Activated T-helper 1 cell treated with anti-CD3 and anti-CD28 coated beads, Interleukin-12 subunit alpha, Interleukin-12 subunit beta, Interleukin-2, Interleukin-4 antibody, amounts not matched to agents 30 ng/mL and 10 ng/mL and 1 ng/mL, durations not matched to agents 14 hours and 24 hours and 36 hours (primary cell): ENCODE measurements around the gene DCT. TPM values are rescaled to one million over a fixed set of nuclear protein-coding genes. Genes with fewer than 3 reads are reported as not detected.

Experiments
- DNase-seq: peaks from one replicate; pipeline ENCODE4 v3.0.0; 2021; ENCODE audit warnings: low spot score
- H3K27ac Mint-ChIP-seq: one replicate; pipeline ENCODE4 v1.8.0; 2021; ENCODE audit warnings: mild to moderate bottlenecking, mixed read lengths
- H3K27me3 Mint-ChIP-seq: one replicate; pipeline ENCODE4 v1.8.0; 2022; ENCODE audit warnings: mild to moderate bottlenecking, moderate library complexity, mixed read lengths; ENCODE audit not compliant: insufficient read depth
- H3K36me3 Mint-ChIP-seq: one replicate; pipeline ENCODE4 v1.8.0; 2021; ENCODE audit warnings: low read depth, mixed read lengths
- H3K4me1 Mint-ChIP-seq: one replicate; pipeline ENCODE4 v1.8.0; 2021; ENCODE audit warnings: low read depth, mixed read lengths
- H3K4me3 Mint-ChIP-seq: one replicate; pipeline ENCODE4 v1.8.0; 2021; ENCODE audit warnings: mild to moderate bottlenecking, moderate library complexity, mixed read lengths
- H3K9me3 Mint-ChIP-seq: one replicate; pipeline ENCODE4 v1.8.0; 2021; ENCODE audit warnings: mixed read lengths
- intact Hi-C: fragments of 100-400 bp; cut with micrococcal nuclease; formaldehyde crosslinking; loops from one replicate; pipeline ENCODE4 v1.15.1; 2024
- total RNA-seq: library from RNA; stranded (reverse); gene quantifications from 2 replicates; pipeline ENCODE4 v1.2.3, GENCODE V29; 2022

DCT gene
- total RNA-seq, 1 donor from 2014 or later: not detected

- Mint-ChIP-seq H3K27ac (no peak overlapping the region), H3K4me1 (no peaks in the 10 kb centered on the region), H3K9me3 (peaks cover 16% of the 10 kb centered on the region), H3K36me3 (no peaks in the 10 kb centered on the region), H3K4me3 (no peak overlapping the region), H3K27me3 (no peaks in the 10 kb centered on the region)
- intact Hi-C loops: no loop called here
- DNase-seq: no peak
These were observed 66.4 kb downstream of the DCT start for GRCh38 chr13:94412870-94413597.

- Mint-ChIP-seq H3K9me3 (peaks cover 8% of the 10 kb centered on the region), H3K36me3 (no peaks in the 10 kb centered on the region), H3K4me1 (no peaks in the 10 kb centered on the region), H3K27ac (no peak overlapping the region), H3K27me3 (no peaks in the 10 kb centered on the region), H3K4me3 (no peak overlapping the region)
- no peak for DNase-seq
- intact Hi-C loops: no loop called here
These were observed 67.7 kb downstream of the DCT start for GRCh38 chr13:94411747-94412146.

- H3K4me1 Mint-ChIP-seq: no peaks in the 10 kb centered on the region
- H3K4me3 Mint-ChIP-seq: no peak overlapping the region
- no peak overlapping the region for H3K27ac Mint-ChIP-seq
- intact Hi-C loops: no loop called here
- no peak for DNase-seq
- H3K36me3 Mint-ChIP-seq: no peaks in the 10 kb centered on the region
- no peaks in the 10 kb centered on the region for H3K27me3 Mint-ChIP-seq
- no peaks in the 10 kb centered on the region for H3K9me3 Mint-ChIP-seq
These were observed 71.0 kb downstream of the DCT start for GRCh38 chr13:94408314-94409036.

GRCh38 chr13:94400874-94401273 is 78.6 kb downstream of the DCT start:
- intact Hi-C loops: no loop called here
- no peaks in the 10 kb centered on the region for H3K4me1 Mint-ChIP-seq
- H3K27me3 Mint-ChIP-seq: no peaks in the 10 kb centered on the region
- DNase-seq: no peak
- no peaks in the 10 kb centered on the region for H3K36me3 Mint-ChIP-seq
- no peaks in the 10 kb centered on the region for H3K9me3 Mint-ChIP-seq
- no peak overlapping the region for H3K4me3 Mint-ChIP-seq
- no peak overlapping the region for H3K27ac Mint-ChIP-seq

- H3K27me3 Mint-ChIP-seq: no peaks in the 10 kb centered on the region
- no peaks in the 10 kb centered on the region for H3K36me3 Mint-ChIP-seq
- no peaks in the 10 kb centered on the region for H3K4me1 Mint-ChIP-seq
- H3K27ac Mint-ChIP-seq: no peak overlapping the region
- no peaks in the 10 kb centered on the region for H3K9me3 Mint-ChIP-seq
- no peak overlapping the region for H3K4me3 Mint-ChIP-seq
- intact Hi-C loops: no loop called here
- no peak for DNase-seq
These were observed 79.7 kb downstream of the DCT start for GRCh38 chr13:94399812-94400211.

- Mint-ChIP-seq H3K27ac (no peak overlapping the region), H3K27me3 (no peaks in the 10 kb centered on the region), H3K9me3 (no peaks in the 10 kb centered on the region), H3K36me3 (no peaks in the 10 kb centered on the region), H3K4me3 (no peak overlapping the region), H3K4me1 (no peaks in the 10 kb centered on the region)
- intact Hi-C loops: no loop called here
- DNase-seq: no peak
These were observed 83.6 kb downstream of the DCT start for GRCh38 chr13:94395860-94396259.

- intact Hi-C loops: no loop called here
- H3K36me3 Mint-ChIP-seq: no peaks in the 10 kb centered on the region
These were observed 84.8 kb downstream of the DCT start for GRCh38 chr13:94394723-94395122.

GRCh38 chr13:94390881-94391280 is 88.6 kb downstream of the DCT start:
- DNase-seq: no peak
- H3K4me1 Mint-ChIP-seq: no peaks in the 10 kb centered on the region
- H3K27ac Mint-ChIP-seq: no peak overlapping the region
- H3K36me3 Mint-ChIP-seq: no peaks in the 10 kb centered on the region
- intact Hi-C loops: no loop called here
- H3K27me3 Mint-ChIP-seq: no peaks in the 10 kb centered on the region
- no peaks in the 10 kb centered on the region for H3K9me3 Mint-ChIP-seq
- no peak overlapping the region for H3K4me3 Mint-ChIP-seq

More at GRCh38 chr13:94394723-94395122, 84.8 kb downstream of the DCT start:
- H3K27me3 Mint-ChIP-seq: no peaks in the 10 kb centered on the region
- H3K4me3 Mint-ChIP-seq: no peak overlapping the region
- H3K9me3 Mint-ChIP-seq: no peaks in the 10 kb centered on the region
- H3K27ac Mint-ChIP-seq: no peak overlapping the region
- no peak for DNase-seq
- H3K4me1 Mint-ChIP-seq: no peaks in the 10 kb centered on the region

- Mint-ChIP-seq H3K9me3 (no peaks in the 10 kb centered on the region), H3K36me3 (no peaks in the 10 kb centered on the region), H3K27ac (no peak overlapping the region), H3K27me3 (no peaks in the 10 kb centered on the region), H3K4me1 (no peaks in the 10 kb centered on the region), H3K4me3 (no peak overlapping the region)
- intact Hi-C loops: no loop called here
- no peak for DNase-seq
These were observed 89.7 kb downstream of the DCT start for GRCh38 chr13:94389604-94390351.

GRCh38 chr13:94387047-94387446 is 92.4 kb downstream of the DCT start:
- Mint-ChIP-seq H3K4me1 (no peaks in the 10 kb centered on the region), H3K36me3 (no peaks in the 10 kb centered on the region), H3K27me3 (peaks cover 4% of the 10 kb centered on the region), H3K4me3 (no peak overlapping the region), H3K9me3 (no peaks in the 10 kb centered on the region), H3K27ac (no peak overlapping the region)
- intact Hi-C loops: no loop called here
- DNase-seq: no peak

Other genes with a start within 250 kb of the DCT start
- gene TGDS, start 116.5 kb upstream of the DCT start, total RNA-seq: 29.7 TPM in 2 replicates
- 9.6 and 11.1 TPM in 2 replicates for gene GPR180, start 122.2 kb upstream of the DCT start, total RNA-seq
- not detected in 2 replicates for gene SOX21, start 232.9 kb upstream of the DCT start, total RNA-seq